Measurements from ENCODE around the gene HPCAL4.

HPCAL4 gene

DNA sequence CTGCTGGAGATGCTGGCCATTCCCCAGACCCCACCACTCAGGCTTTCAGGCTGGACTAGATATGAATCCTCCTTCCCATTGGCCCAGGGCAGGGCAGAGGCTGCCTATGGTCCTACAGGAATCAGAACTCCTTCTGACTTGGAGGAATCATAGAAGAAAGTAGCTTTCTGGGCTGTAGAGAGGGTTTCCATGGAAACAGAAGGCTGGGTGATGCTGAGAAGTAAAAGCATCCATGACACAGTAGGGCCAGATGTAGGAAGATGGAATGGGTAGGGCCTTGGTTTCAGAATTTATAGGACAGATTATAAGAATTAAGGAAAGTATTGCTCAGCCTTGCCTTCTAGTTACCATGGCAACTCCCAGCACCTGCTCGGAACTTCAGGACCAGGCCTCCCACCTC is 28.4 kb downstream of the HPCAL4 start:
- no peak overlapping the region for H3K27ac ChIP-seq
- DNase-seq (ENCODE audit: low spot score) = no peak
- no peak for TF ChIP-seq CTCF (IDR thresholded peaks at IDR 0.05)
- no peak overlapping the region for H3K4me3 ChIP-seq

DNA sequence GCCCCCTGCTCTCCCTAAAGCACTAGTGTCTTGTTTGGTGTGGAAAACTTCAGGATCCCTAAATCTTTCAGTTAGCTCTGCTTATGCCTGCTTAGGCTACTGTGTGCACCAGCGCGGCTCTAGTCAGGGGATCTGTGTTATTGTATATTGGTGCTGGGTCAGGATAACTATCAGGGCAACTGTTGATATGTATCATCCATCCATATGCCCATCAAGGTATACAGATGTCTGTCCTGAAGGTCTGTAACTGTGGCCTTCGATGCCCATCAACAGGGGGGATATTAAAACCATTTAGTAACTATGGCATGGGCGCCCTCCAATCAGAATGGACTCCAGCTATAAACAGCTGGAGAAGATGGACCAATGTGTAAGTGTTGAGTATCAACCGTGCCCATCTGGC is 31.7 kb downstream of the HPCAL4 start:
- no peak for TF ChIP-seq CTCF (IDR thresholded peaks at IDR 0.05)
- no peak for DNase-seq (ENCODE audit: low spot score)
- Histone ChIP-seq H3K27ac (no peak overlapping the region), H3K4me3 (no peak overlapping the region)

GRCh38 chr1:39659110-39659509 is 32.1 kb downstream of the HPCAL4 start:
- TF ChIP-seq CTCF (IDR thresholded peaks at IDR 0.05) = no peak
- Histone ChIP-seq H3K4me3 (no peak overlapping the region), H3K27ac (no peak overlapping the region)
- no peak for DNase-seq (ENCODE audit: low spot score)

- Histone ChIP-seq H3K4me3 (no peak overlapping the region), H3K27ac (no peak overlapping the region)
- no peak for DNase-seq (ENCODE audit: low spot score)
- peak; percentile 77 for TF ChIP-seq CTCF (IDR thresholded peaks at IDR 0.05)
Measured at GRCh38 chr1:39657923-39658485, 33.2 kb downstream of the HPCAL4 start.

- no peak overlapping the region for H3K27ac ChIP-seq
- no peak overlapping the region for H3K4me3 ChIP-seq
- no peak for DNase-seq (ENCODE audit: low spot score)
- TF ChIP-seq CTCF (IDR thresholded peaks at IDR 0.05) = no peak
Measured at GRCh38 chr1:39657402-39657801, 33.8 kb downstream of the HPCAL4 start.

DNA sequence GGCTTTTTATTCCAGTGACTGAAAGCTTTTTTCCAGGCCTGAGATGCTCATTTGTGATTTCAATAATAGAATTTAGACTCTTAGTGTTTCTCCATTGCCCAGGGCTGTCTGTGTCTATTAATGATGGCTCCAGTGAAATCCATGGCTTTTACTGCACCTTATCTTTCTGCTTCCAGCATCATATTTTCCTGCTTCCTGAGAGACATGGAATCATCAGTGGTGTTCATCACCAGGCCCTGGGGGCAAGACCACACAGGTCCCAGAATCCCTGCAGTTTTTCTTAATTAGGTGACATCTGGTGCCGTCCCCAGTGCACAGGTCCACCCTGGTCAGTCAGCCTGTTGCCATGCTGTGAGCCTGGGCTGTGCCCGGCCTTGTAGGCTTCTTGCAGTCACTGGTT is 34.8 kb downstream of the HPCAL4 start:
- TF ChIP-seq CTCF (IDR thresholded peaks at IDR 0.05) = no peak
- no peak for DNase-seq (ENCODE audit: low spot score)
- no peak overlapping the region for H3K4me3 ChIP-seq
- H3K27ac ChIP-seq = no peak overlapping the region

DNA sequence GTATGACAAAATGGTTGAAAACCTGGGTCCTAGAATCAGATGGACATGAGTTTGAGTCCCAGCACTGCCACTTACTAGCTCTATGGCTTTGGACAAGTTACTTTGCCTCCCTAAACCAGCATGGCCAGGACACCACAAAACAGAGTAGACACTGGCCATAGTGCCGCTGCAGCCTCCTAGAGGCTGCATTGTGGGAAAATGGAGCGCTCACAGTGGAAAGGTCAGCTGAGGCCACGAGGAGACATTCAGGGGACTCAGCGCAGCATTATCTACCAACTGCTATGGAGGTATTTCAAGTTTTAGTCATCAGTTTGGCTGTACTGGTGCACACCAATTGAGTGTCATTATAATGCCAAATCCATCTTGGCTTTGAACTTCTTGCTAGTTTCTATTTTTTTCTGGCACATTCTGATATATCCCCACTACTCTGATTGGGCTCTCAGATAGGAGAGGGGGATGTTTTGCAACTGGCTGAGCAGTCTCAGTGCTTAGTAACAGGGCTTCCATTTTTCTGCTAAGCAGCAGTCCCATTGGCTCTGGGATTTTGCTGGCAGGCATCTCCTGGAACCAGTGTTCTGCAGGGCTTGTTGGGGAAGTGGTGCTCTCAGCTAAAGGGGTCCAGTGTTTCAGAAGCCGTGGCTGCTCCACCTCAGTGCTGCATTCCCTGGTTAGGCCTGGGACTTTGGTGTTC is 35.5 kb downstream of the HPCAL4 start:
- no peak overlapping the region for H3K27ac ChIP-seq
- no peak for DNase-seq (ENCODE audit: low spot score)
- H3K4me3 ChIP-seq = no peak overlapping the region
- TF ChIP-seq CTCF (IDR thresholded peaks at IDR 0.05) = no peak

Data from coronary artery (tissue), 2 donors.